ENCODE measurements around the gene SMARCB1.

The SMARCB1 gene

DNA sequence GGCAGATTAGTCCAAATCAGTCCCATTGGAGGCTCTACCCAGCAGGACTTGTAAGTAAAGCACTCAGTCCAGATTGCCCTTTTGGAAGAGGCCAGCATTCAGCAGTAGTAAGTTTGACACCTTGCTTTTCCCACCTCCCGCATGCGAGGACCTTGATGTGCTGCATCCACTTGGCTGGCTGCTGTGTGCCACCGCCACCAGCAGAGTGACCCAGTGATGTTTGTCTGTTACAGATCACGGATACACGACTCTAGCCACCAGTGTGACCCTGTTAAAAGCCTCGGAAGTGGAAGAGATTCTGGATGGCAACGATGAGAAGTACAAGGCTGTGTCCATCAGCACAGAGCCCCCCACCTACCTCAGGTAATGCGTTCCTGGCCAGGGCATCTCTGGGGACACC, 6.6 kb downstream of the SMARCB1 start:
- DNase-seq (ENCODE audit: insufficient read length, low spot score): no peak
- no peak for FAIRE-seq
- no peak for TF ChIP-seq POU2F2 (IDR thresholded peaks at IDR 0.05; ENCODE audit: low read depth, low read length)
- no peak for TF ChIP-seq POLR2A (IDR thresholded peaks at IDR 0.05; ENCODE audit: low read depth, low read length)
- TF ChIP-seq POLR2AphosphoS5 (IDR thresholded peaks at IDR 0.05; ENCODE audit: low read depth, low read length): no peak
- no peak for TF ChIP-seq TAF1 (IDR thresholded peaks at IDR 0.05; ENCODE audit: low read depth, low read length)
- TF ChIP-seq SPI1 (IDR thresholded peaks at IDR 0.05; ENCODE audit: low read depth, low read length): no peak
- TF ChIP-seq PAX5 (IDR thresholded peaks at IDR 0.05; ENCODE audit: insufficient read depth, low read length, severe bottlenecking): no peak

DNA sequence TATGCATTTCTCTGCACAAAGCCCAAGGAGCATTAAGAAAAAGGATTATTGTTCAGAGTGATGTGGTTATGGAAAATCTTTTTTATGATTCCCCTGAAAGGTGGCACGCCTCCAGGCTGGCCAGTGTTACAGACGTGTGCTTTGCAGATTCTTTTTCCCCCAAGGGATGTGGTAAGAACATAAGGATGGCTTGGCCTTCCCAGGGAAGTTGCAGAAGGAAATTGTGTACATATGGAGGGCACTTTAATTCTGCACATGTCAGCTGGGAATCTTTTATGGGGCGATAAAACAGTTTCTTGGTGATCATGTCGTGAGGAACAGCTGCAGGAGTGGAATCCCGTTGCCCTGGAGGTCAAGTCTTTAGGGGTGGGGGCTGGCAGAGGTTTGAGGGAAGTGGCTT, 9.7 kb downstream of the SMARCB1 start:
- DNase-seq (ENCODE audit: insufficient read length, low spot score) (no peak), FAIRE-seq (no peak)
- TF ChIP-seq SPI1 (IDR thresholded peaks at IDR 0.05; ENCODE audit: low read depth, low read length): no peak
- TF ChIP-seq PAX5 (IDR thresholded peaks at IDR 0.05; ENCODE audit: insufficient read depth, low read length, severe bottlenecking): no peak
- TF ChIP-seq POLR2A (IDR thresholded peaks at IDR 0.05; ENCODE audit: low read depth, low read length): no peak
- TF ChIP-seq POLR2AphosphoS5 (IDR thresholded peaks at IDR 0.05; ENCODE audit: low read depth, low read length): no peak
- TF ChIP-seq TAF1 (IDR thresholded peaks at IDR 0.05; ENCODE audit: low read depth, low read length): no peak
- TF ChIP-seq POU2F2 (IDR thresholded peaks at IDR 0.05; ENCODE audit: low read depth, low read length): no peak

DNA sequence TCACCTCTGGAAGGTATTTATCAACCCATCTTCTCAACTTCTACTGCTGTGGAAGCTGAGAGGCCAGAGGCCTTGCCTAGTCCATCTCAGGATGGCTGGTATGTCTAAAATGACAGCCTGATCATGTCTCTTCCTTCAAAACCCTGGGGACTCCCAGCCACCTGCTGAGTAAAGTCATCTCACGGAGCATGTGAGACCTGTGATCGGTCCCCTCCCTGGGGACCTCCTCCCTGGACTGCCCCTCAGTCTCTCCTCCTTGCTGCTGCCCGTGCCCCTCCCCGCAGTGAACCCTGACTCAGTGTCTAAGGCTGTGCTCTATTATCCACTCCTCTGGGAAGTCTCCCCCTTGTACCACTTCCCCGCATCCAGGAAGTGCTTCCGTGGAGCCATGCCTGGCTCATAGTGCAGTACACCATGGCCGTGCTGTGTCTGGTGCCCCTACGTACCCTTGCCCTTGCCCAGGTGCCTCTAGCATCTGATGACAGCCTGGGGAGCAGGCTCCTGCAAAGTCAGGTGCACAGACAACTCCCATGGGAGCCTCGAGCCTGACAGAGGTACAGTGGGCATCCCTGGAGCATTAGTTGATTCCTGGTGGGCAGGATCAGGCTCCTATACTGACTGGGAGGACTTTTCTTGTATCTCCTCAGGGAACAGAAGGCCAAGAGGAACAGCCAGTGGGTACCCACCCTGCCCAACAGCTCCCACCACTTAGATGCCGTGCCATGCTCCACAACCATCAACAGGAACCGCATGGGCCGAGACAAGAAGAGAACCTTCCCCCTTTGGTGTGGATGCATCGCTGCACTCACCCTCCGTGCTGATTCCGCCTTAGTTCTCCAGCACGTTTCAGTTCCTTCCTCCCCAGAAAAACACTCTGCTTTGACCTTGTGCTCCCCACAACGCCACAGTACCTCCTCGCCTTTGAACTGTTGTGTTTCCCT, 13.8 kb downstream of the SMARCB1 start:
- TF ChIP-seq PAX5 (IDR thresholded peaks at IDR 0.05; ENCODE audit: insufficient read depth, low read length, severe bottlenecking) (peak; percentile 54), TAF1 (IDR thresholded peaks at IDR 0.05; ENCODE audit: low read depth, low read length) (no peak), POU2F2 (IDR thresholded peaks at IDR 0.05; ENCODE audit: low read depth, low read length) (no peak), SPI1 (IDR thresholded peaks at IDR 0.05; ENCODE audit: low read depth, low read length) (peak; percentile 97), POLR2AphosphoS5 (IDR thresholded peaks at IDR 0.05; ENCODE audit: low read depth, low read length) (no peak; the same call in 1 of the 2 replicates), POLR2A (IDR thresholded peaks at IDR 0.05; ENCODE audit: low read depth, low read length) (no peak)
- peak; percentile 99 for FAIRE-seq

DNA sequence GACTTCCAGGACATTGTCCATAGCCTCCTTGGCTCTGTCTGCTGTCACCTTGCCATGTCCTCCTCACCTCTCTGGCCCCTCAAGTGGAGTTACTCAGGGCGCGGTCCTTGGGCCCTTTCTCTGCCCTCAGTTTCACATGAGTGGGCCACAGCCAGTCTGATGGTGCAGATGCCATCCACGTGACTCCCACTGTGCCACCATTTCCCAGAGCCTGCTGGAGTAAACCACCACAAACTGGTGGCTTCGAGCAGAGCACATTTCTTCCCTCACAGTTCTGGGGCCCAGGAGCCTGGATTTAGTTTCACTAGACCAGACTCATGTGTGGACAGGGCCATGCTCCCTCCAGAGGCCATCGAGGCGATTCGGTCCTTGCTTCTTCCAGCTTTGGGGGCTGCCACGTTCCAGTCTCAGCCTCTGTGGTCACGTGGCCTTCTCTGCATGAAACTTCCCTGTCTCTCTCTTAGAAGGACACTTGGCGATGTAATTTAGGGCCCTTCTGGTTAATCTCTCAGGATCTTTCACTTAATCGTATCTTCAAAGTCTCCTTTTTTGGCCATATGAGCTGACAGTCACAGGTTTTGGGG, 14.6 kb downstream of the SMARCB1 start:
- TF ChIP-seq POLR2A (IDR thresholded peaks at IDR 0.05; ENCODE audit: low read depth, low read length) (0 out of 2 replicates have a peak, but pooled peaks have one; percentile 17), PAX5 (IDR thresholded peaks at IDR 0.05; ENCODE audit: insufficient read depth, low read length, severe bottlenecking) (no peak)
- FAIRE-seq: no peak
- DNase-seq (ENCODE audit: insufficient read length, low spot score): no peak

More for the DNA sequence above, 13.8 kb downstream of the SMARCB1 start:
- DNase-seq (ENCODE audit: insufficient read length, low spot score): no peak

DNA sequence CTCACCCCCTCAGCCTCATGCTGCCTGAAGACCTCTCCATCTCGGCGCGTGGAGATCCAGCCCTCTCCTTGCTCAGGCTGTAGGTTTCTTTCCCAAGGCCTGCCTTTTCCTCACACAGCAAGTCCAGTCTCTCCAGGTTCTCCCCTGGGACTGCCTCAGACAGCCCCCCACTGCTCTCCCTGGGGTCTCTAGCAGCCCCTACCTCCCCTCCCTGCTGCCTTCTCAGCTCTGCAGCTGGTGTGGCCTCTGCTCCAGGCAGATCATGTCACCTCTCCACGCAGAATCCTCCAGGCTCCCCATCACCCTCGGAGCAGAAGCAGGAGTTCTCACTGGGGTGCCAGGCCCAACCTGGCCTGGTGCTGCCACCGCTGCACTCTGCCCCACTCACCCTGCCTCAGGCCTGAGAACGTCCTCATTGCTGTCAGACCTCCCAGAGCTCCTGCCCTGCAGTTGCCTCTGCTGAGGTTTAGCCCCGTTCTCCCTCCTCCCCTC, 15.2 kb downstream of the SMARCB1 start:
- FAIRE-seq (no peak), DNase-seq (ENCODE audit: insufficient read length, low spot score) (no peak)
- TF ChIP-seq SPI1 (IDR thresholded peaks at IDR 0.05; ENCODE audit: low read depth, low read length): no peak
- no peak for TF ChIP-seq TAF1 (IDR thresholded peaks at IDR 0.05; ENCODE audit: low read depth, low read length)
- TF ChIP-seq PAX5 (IDR thresholded peaks at IDR 0.05; ENCODE audit: insufficient read depth, low read length, severe bottlenecking): no peak
- no peak for TF ChIP-seq POLR2AphosphoS5 (IDR thresholded peaks at IDR 0.05; ENCODE audit: low read depth, low read length)
- no peak for TF ChIP-seq POLR2A (IDR thresholded peaks at IDR 0.05; ENCODE audit: low read depth, low read length)
- no peak for TF ChIP-seq POU2F2 (IDR thresholded peaks at IDR 0.05; ENCODE audit: low read depth, low read length)

DNA sequence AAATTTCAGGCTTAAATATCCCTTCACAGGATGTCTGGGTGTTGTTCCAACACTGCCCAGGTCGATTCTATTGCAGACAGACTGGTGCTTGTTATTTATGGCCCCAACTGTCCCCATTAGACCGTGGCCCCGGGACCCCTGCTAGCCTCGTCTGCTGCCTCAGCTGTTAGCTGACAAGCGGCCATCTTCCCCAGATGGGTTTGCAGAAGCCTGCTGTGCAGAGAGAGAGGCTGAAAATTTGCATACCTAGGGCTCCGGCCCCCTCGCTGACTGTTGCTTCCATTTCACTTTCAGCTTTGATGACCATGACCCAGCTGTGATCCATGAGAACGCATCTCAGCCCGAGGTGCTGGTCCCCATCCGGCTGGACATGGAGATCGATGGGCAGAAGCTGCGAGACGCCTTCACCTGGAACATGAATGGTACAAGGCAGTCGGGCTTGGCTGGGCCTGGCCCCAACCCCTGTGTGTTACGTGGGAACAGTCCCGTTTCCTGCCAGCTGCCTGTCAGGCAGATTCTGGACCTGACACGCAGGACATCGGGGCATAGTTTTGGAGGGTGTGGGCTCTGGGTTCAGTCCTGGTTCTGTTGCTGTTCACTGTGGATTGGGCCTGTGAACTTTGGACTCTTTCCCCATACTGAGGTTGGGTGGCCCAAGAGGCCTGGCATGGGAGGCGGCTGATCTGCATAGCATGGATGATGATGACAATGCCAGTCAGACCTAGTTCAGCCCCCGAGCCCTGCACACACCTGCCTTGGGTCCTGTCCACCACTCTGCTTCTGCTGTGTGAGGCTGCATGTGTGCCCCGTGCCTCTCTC, 16.4 kb downstream of the SMARCB1 start:
- peak; percentile 86 for FAIRE-seq
- TF ChIP-seq POU2F2 (IDR thresholded peaks at IDR 0.05; ENCODE audit: low read depth, low read length): peak; percentile 98
- TF ChIP-seq POLR2AphosphoS5 (IDR thresholded peaks at IDR 0.05; ENCODE audit: low read depth, low read length): peak; percentile 69
- TF ChIP-seq SPI1 (IDR thresholded peaks at IDR 0.05; ENCODE audit: low read depth, low read length): no peak
- DNase-seq (ENCODE audit: insufficient read length, low spot score): no peak

DNA sequence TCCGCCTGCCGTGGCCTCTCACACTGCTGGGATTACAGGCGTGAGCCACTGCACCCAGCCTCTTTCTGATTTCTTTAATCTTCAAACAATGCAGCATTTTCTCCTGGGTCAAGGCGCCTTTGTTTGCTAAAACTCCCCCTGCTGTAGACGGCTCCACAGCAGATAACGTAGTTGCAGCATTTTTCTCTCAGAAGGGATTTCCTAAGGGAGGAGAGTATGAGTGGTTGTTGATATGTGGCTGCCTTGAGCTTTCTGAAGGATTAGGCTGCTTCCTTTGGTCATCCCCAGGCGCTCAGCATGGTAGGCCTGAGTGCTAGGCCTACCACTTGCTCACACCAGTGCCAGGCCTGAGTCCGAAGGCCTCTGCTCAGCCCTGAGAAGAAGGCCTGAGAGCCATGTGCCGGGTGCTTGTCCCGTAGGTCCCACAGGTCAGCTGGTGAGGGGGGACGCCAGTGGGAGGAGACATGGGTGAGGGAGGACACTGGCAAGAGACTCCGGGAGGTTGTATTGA, 18.1 kb downstream of the SMARCB1 start:
- DNase-seq (ENCODE audit: insufficient read length, low spot score) (no peak), FAIRE-seq (no peak)
- no peak for TF ChIP-seq POU2F2 (IDR thresholded peaks at IDR 0.05; ENCODE audit: low read depth, low read length)
- no peak for TF ChIP-seq POLR2AphosphoS5 (IDR thresholded peaks at IDR 0.05; ENCODE audit: low read depth, low read length)
- TF ChIP-seq TAF1 (IDR thresholded peaks at IDR 0.05; ENCODE audit: low read depth, low read length): no peak
- TF ChIP-seq SPI1 (IDR thresholded peaks at IDR 0.05; ENCODE audit: low read depth, low read length): no peak
- TF ChIP-seq POLR2A (IDR thresholded peaks at IDR 0.05; ENCODE audit: low read depth, low read length): no peak
- no peak for TF ChIP-seq PAX5 (IDR thresholded peaks at IDR 0.05; ENCODE audit: insufficient read depth, low read length, severe bottlenecking)

DNA sequence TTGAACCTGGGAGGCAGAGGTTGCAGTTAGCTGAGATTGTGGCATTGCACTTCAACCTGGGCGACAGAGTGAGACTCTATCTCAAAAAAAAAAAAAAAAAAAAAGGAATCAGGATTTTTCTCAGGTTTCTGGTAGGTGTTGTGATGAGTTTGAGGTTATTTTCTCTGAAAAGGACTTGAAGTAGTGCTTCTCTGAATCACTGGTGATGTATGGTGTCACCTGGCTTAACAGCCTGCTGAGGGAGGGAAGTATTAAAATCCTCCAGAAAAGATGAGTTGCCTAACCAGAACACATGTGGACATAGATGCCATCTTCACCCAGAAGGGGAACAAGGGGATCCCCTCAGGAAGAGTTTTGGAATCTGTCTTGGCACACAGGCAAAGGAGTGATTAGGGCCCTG, 20.1 kb downstream of the SMARCB1 start:
- DNase-seq (ENCODE audit: insufficient read length, low spot score): no peak
- FAIRE-seq: peak; percentile 23
- TF ChIP-seq POLR2AphosphoS5 (IDR thresholded peaks at IDR 0.05; ENCODE audit: low read depth, low read length) (no peak), SPI1 (IDR thresholded peaks at IDR 0.05; ENCODE audit: low read depth, low read length) (no peak), POLR2A (IDR thresholded peaks at IDR 0.05; ENCODE audit: low read depth, low read length) (no peak), PAX5 (IDR thresholded peaks at IDR 0.05; ENCODE audit: insufficient read depth, low read length, severe bottlenecking) (no peak), POU2F2 (IDR thresholded peaks at IDR 0.05; ENCODE audit: low read depth, low read length) (no peak), TAF1 (IDR thresholded peaks at IDR 0.05; ENCODE audit: low read depth, low read length) (no peak)

DNA sequence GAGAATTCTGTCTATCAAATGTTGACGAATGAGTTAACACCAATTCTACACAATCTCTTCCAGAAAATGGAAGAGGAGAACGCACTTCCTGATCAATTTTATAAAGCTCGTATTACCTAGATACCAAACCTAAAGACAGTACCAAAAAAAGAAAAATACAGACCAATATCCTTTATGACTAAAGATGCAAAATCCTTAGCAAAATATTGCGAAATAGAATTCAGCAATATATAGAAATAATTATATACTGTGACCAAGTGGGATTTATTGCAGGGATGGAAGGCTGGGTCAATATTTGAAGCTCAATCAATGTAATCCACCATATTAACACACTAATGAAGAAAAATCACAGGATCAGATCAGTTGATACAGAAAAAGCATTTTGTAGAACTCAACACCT, 25.6 kb downstream of the SMARCB1 start:
- TF ChIP-seq PAX5 (IDR thresholded peaks at IDR 0.05; ENCODE audit: insufficient read depth, low read length, severe bottlenecking): no peak
- no peak for TF ChIP-seq TAF1 (IDR thresholded peaks at IDR 0.05; ENCODE audit: low read depth, low read length)
- no peak for TF ChIP-seq SPI1 (IDR thresholded peaks at IDR 0.05; ENCODE audit: low read depth, low read length)
- TF ChIP-seq POLR2A (IDR thresholded peaks at IDR 0.05; ENCODE audit: low read depth, low read length): no peak
- TF ChIP-seq POLR2AphosphoS5 (IDR thresholded peaks at IDR 0.05; ENCODE audit: low read depth, low read length): no peak
- no peak for TF ChIP-seq POU2F2 (IDR thresholded peaks at IDR 0.05; ENCODE audit: low read depth, low read length)
- no peak for FAIRE-seq
- DNase-seq (ENCODE audit: insufficient read length, low spot score): no peak
